ENCODE measurements around the gene STIM1.

The STIM1 gene

DNA sequence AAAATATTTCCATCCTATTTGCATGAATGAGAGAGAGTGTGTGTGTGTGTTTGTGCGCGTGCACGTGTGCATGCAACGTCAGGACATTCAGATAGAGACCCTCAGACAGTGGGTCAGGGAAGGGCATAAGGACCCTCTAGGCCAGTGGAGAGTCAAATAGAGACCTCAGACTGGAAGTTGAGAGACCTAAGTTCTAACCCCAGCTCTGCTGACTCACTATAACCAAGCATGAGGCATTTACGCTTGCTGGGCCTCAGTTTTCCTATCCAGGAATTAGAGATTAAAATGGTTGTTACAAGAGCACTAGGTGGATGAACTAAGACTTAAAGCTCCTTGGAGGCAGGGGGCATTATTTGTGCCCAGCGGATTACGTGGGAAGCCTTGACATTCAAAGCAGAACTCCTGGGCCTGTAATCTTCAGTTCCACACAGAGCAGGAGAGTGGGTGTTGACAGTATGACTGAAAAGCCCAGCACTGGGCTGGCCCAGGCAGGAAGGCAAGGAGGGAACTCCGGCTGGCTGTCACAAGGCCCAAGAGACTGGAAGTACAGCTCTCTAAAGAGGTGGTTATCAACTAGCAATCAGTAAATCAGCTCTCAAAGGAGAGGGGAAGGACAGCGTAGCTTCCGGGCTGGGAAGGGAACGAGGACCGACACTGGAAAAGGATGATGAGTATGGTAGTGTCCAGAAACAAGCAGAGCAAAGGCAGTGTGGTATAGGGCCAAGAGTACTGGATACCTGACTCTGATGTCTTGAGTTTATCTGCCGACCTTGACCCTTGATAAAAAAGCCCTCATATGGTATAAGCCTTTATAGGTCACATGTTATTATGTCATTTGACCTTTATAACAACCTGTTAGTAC, 23.9 kb upstream of the STIM1 start:
- no peak for DNase-seq

DNA sequence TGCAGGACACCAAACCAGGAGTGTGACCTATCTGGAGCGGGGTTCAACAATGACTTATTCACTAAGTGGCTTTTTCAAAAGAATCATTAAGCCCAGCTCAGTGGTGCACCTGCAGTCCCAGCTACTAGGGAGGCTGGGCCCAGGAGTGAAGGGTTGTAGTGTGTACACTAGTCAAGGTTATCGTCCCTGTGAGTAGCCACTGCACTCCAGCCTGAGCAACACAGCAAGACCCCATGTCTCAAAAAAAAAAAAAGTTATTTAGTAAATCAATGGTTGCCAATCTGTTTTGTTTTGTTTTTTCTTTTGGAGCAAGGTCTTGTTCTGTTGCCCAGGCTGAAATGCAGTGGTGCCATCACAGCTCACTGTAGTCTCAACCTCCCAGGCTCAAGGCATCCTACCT, 22.6 kb upstream of the STIM1 start:
- DNase-seq = no peak

DNA sequence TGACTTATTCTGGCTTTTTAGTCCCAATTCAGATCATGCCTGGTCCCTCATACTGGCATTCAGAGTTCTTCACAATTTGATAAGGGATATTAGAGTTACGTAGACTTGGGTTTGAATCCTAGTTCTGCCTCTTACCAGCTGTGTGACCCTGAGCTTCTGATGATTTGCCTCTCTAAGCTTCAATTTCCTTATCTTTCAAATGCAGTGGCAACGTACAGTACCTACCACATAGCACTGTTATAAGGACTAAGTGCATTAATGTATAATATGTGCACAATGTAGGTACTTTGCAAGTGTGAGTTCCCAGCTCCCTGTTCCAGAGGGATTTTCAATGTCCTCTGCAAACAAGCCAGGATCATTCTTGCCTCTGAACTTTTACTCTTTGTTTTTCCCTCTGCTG, 22.0 kb upstream of the STIM1 start:
- no peak for DNase-seq

GRCh38 chr11:3834349-3834663, 21.2 kb upstream of the STIM1 start:
- DNase-seq = no peak

GRCh38 chr11:3834664-3835461, 20.6 kb upstream of the STIM1 start:
- no peak for DNase-seq

DNA sequence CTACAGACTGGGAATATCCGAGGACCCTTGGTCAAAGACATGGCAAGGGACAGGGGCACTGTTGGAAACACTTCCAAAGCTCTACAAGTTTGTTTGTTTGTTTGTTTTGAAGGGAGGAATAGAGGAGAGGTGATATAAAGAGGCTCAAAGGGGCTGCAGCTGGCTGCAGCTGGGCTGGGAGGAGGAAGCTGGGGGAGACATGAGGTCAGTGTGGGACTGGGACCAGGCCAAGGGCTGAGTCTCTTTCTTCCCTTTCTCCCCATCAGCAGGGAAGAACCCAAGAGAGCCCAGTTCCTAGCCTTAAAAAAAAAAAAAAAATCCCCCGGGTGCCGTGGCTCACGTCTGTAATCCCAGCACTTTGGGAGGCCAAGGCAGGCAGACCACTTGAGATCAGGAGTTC, 19.7 kb upstream of the STIM1 start:
- no peak for DNase-seq

GRCh38 chr11:3836903-3837302, 18.6 kb upstream of the STIM1 start:
- no peak for DNase-seq

- DNase-seq = no peak
Observed at GRCh38 chr11:3837793-3838192, 17.7 kb upstream of the STIM1 start.

GRCh38 chr11:3838504-3838903, 17.0 kb upstream of the STIM1 start:
- no peak for DNase-seq

- no peak for DNase-seq
Observed at GRCh38 chr11:3840004-3840869, 15.2 kb upstream of the STIM1 start.

DNA sequence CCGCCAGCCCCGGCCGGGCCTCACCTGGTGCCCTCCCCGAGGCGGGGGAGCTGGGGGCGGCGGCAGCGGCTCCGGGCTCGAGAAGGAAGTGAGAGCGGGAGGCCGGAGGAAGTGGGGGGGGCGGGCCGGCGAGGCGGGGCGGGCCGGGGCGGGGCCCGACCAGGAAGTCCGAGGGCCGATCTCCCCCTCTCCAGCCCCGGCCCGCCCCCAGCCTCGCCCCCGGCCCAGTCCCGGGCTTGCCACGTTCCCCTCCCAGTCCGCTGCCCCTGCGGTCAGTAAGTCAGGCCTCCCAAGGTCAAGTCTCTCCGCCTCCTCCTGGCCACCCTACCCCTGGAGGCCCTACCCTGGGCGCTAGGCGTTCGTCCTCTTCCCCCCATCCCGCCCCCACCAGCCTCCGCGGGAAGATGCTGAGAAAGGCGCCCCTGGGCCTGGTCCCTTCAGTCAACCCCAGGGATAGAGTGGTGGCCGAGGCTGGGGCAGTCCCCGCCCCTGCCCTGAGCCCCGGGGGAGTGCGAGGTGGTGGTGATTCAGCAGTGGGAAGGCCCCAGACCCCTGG, 14.5 kb upstream of the STIM1 start, which contains the start of gene RHOG:
Gene RHOG, minus strand, starts transcription at position 90 of the 556 bp plus-strand sequence. CDS start 12,821 bp downstream, outside the sequence.
- peak; percentile 96 for DNase-seq

DNA sequence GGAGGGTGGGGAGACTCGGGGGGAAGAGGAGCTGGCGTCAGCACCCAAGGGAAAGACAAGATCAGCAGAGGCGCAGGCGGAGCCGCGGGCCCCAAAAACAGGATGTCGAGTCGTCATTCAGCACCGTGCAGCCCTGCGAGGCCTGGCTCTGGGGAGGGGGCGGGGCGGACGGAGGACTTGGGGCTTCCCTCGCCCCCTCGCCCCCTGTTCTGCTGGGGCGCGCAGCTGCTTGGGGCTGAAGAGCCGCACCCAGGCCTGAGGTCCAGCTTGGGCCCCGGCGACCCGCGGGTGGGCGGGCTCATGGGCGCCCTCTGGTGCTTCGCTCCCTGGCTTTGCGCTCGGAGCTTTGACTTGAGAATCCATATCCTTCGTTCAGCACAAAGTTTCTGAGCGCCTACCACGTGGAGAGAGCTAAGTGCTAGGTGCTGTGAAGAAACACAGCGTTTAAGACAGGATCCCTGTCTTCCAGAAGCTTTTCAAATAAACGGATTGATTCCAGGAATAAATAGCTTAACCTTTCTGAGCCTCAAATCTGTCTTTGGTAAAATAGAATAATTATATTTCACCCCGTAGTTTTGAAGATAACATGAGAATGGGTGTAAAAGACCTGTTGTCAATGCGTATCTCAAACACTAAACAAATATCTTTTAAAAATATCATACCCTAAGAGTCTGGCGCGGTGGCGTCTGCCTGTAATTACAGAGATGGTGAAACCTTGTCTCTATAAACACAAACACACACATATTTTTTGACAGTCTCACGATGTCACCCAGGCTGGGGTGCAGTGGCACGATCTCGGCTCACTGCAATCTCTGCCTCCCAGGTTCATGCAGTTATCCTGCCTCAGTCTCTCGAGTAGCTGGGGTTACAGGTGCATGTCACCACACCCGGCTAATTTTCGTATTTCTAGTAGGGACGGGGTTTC, 13.8 kb upstream of the STIM1 start:
- DNase-seq = peak; percentile 91

DNA sequence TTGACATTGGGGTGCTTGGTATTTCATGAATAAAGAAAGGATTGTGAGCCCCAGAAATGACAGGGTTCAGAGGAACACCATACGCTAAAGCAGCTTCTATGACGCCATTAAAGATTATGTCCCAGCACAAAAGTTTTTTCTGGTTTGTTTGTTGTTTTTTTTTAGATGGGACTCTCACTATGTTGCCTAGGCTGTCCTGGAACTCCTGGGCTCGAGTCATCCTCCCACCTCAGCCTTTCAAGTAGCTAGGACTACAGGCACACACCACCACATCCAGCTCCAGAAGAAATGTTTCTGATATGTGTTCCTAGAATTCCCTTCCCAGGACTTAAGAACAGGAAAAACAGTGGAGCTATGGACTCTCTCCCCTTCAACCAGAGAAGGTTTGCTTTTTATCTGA, 12.1 kb upstream of the STIM1 start:
- no peak for DNase-seq

DNA sequence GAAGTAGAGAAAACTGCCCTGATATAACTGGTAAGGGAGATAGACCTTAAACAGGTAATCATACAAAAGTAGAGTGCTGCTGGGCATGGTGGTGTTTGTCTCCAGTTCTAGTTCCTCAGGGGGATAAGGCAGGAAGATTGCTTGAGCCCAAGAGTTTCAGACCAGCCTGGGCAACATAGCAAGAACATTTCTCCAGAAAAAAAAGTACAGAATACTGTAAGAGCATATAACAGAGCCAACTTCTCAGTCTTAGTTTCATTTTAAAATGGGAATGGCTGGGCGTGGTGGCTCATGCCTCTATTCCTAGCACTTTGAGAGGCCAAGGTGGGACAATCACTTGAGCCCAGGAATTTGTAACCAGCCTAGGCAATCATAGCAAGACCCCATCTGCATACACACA, 10.2 kb upstream of the STIM1 start:
- DNase-seq = no peak

DNA sequence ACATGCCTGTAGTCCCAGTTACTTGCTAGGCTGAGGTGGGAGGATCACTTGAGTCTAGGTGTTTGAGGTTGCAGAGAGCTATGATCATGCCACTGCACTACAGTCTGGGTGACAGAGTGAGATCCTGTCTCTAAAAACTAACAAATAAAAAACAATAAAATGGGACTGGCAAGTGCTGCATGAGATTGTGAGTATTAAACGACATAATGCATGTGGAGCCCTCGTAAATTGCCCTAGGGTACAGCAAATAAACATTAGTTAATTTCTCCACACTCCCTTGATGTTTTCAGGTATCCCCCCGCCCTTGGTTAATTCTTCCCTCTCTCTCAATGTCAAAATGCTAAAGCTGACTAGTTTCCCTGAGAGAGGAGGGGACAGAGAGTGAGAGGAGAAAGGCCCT, 9.8 kb upstream of the STIM1 start:
- DNase-seq = no peak

- no peak for DNase-seq
Observed at GRCh38 chr11:3849297-3849874, 6.1 kb upstream of the STIM1 start.

GRCh38 chr11:3853545-3853842, 2.0 kb upstream of the STIM1 start:
- DNase-seq = no peak

DNA sequence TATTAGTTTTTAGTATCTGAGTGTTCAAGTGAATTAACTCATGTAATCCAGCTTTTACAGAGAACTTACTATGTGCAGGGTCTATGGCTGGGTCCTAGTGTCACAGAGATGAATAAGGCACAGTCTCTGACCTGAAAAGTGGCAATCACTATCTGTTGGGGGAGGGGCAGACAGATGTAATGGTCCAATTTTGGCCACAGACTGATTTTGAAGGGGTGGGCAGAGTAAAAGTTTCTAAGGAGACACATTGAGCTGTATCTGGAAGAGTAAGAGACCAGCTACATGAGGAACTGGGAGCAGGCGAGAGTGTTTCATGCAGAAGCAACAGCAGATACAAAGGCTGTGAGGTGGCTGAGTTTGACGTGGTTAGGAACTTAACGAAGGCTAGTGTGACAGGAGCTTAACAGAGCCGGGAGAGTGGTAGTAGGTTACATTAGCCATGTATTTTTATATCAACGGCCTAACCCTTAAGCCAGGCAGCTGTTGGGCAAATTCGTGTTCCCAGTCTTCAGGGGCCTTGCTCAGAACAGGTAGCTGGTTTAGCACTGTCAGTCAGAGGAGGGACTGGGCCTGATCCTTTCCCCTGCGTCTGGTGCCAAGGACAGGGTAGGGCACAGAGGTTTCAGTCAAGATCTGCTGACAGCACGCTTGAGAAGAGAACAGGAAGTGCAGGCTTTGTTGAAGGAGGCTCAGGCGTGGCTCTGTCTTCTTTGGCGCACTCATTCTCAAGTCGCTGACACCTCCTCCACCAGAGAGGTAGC, 1.4 kb upstream of the STIM1 start:
- DNase-seq = no peak

GRCh38 chr11:3854660-3854976, 846 bp upstream of the STIM1 start:
- no peak for DNase-seq

GRCh38 chr11:3855808-3856491, 486 bp downstream of the STIM1 start:
- peak; percentile 77 for DNase-seq

Data from islet precursor cell (in vitro differentiated cells).